HL-60 (cell line): Measurements from ENCODE around the gene AFF1.

ENCODE experiments used
- GABPA ChIP-seq: IDR thresholded peaks from 2 replicates; pipeline ENCODE4 v1.6.1; 2012; ENCODE audit warnings: low read depth
- POLR2AphosphoS5 ChIP-seq: IDR thresholded peaks from 2 replicates; pipeline ENCODE4 v1.6.1; 2012; ENCODE audit warnings: low read depth
- TF ChIP-seq, protein P1 (sequence below): IDR thresholded peaks from one replicate; pipeline ENCODE4 v1.5.1; 2011; ENCODE audit warnings: low read length, control low read depth, inconsistent platforms; ENCODE audit not compliant: insufficient read depth
- TF ChIP-seq, protein P2 (sequence below): IDR thresholded peaks from 2 replicates; pipeline ENCODE4 v1.6.1; 2012; ENCODE audit warnings: low read depth; ENCODE audit not compliant: insufficient replicate concordance

GRCh38 chr4:87026800-87027495 is 92.1 kb downstream of the AFF1 start:
- TF ChIP-seq, protein P1, sequence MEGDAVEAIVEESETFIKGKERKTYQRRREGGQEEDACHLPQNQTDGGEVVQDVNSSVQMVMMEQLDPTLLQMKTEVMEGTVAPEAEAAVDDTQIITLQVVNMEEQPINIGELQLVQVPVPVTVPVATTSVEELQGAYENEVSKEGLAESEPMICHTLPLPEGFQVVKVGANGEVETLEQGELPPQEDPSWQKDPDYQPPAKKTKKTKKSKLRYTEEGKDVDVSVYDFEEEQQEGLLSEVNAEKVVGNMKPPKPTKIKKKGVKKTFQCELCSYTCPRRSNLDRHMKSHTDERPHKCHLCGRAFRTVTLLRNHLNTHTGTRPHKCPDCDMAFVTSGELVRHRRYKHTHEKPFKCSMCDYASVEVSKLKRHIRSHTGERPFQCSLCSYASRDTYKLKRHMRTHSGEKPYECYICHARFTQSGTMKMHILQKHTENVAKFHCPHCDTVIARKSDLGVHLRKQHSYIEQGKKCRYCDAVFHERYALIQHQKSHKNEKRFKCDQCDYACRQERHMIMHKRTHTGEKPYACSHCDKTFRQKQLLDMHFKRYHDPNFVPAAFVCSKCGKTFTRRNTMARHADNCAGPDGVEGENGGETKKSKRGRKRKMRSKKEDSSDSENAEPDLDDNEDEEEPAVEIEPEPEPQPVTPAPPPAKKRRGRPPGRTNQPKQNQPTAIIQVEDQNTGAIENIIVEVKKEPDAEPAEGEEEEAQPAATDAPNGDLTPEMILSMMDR: no peak
- TF ChIP-seq POLR2AphosphoS5: peak; percentile 37; the same call in 1 of the 2 replicates
- TF ChIP-seq GABPA: no peak
- TF ChIP-seq, protein P2, sequence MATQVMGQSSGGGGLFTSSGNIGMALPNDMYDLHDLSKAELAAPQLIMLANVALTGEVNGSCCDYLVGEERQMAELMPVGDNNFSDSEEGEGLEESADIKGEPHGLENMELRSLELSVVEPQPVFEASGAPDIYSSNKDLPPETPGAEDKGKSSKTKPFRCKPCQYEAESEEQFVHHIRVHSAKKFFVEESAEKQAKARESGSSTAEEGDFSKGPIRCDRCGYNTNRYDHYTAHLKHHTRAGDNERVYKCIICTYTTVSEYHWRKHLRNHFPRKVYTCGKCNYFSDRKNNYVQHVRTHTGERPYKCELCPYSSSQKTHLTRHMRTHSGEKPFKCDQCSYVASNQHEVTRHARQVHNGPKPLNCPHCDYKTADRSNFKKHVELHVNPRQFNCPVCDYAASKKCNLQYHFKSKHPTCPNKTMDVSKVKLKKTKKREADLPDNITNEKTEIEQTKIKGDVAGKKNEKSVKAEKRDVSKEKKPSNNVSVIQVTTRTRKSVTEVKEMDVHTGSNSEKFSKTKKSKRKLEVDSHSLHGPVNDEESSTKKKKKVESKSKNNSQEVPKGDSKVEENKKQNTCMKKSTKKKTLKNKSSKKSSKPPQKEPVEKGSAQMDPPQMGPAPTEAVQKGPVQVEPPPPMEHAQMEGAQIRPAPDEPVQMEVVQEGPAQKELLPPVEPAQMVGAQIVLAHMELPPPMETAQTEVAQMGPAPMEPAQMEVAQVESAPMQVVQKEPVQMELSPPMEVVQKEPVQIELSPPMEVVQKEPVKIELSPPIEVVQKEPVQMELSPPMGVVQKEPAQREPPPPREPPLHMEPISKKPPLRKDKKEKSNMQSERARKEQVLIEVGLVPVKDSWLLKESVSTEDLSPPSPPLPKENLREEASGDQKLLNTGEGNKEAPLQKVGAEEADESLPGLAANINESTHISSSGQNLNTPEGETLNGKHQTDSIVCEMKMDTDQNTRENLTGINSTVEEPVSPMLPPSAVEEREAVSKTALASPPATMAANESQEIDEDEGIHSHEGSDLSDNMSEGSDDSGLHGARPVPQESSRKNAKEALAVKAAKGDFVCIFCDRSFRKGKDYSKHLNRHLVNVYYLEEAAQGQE: no peak
